Ascending aorta (tissue), 2 donors: ENCODE data around the gene NEU2. TPM values are rescaled to one million over a fixed set of nuclear protein-coding genes. Genes with fewer than 3 reads are reported as not detected.
A peak's percentile ranks its signal among the peaks of the same experiment; 100 is the strongest.

ENCODE experiments used
- DNase-seq, 2 donors: peaks; one replicate each; pipeline ENCODE4 v3.0.0-alpha.2; 2019; ENCODE audit warnings: low spot score in 2 of 2
- H3K27ac ChIP-seq, 2 donors: fragments of 200-600 bp; sonication (generic); one replicate each; pipeline ENCODE4 v1.5.1; 2016 to 2017; ENCODE audit warnings: mild to moderate bottlenecking in 1 of 2
- H3K27me3 ChIP-seq: fragments of 200-600 bp; sonication (generic); one replicate; pipeline ENCODE4 v1.5.1; 2017
- H3K36me3 ChIP-seq, 2 donors: fragments of 200-600 bp; sonication (generic); one replicate each; pipeline ENCODE4 v1.5.1; 2016
- H3K4me1 ChIP-seq, 2 donors: fragments of 200-600 bp; sonication (generic); one replicate each; pipeline ENCODE4 v1.5.1; 2016 to 2017; ENCODE audit warnings: mild to moderate bottlenecking in 1 of 2
- H3K4me3 ChIP-seq, 2 donors: fragments of 200-600 bp; sonication (generic); one replicate each; pipeline ENCODE4 v1.5.1; 2016 to 2017; ENCODE audit warnings: mild to moderate bottlenecking in 1 of 2
- H3K9me3 ChIP-seq, 2 donors: fragments of 200-600 bp; sonication (generic); one replicate each; pipeline ENCODE4 v1.5.1; 2016
- intact Hi-C: fragments of 100-400 bp; cut with DNase I; formaldehyde crosslinking; loops from one replicate; pipeline ENCODE4 v1.15.1; 2023
- total RNA-seq: library from RNA; depleted of rRNA; stranded (reverse); fragments of >200 nt; gene quantifications from one replicate; pipeline ENCODE4 v1.1.0, GENCODE V29; 2016
- TF ChIP-seq, protein P1 (sequence below), 3 experiments: fragments of 200-600 bp in 2 of 3; fragments of 450-650 bp in 1 of 3; sonication (generic) in 2 of 3; IDR thresholded peaks; one replicate each; pipeline ENCODE4 v1.5.1; 2016 to 2019; ENCODE audit warnings: antibody characterized with exemption in 3 of 3, mild to moderate bottlenecking in 1 of 3, moderate library complexity in 1 of 3

Gene NEU2
- total RNA-seq, 1 donor from 2014 or later = not detected

DNA sequence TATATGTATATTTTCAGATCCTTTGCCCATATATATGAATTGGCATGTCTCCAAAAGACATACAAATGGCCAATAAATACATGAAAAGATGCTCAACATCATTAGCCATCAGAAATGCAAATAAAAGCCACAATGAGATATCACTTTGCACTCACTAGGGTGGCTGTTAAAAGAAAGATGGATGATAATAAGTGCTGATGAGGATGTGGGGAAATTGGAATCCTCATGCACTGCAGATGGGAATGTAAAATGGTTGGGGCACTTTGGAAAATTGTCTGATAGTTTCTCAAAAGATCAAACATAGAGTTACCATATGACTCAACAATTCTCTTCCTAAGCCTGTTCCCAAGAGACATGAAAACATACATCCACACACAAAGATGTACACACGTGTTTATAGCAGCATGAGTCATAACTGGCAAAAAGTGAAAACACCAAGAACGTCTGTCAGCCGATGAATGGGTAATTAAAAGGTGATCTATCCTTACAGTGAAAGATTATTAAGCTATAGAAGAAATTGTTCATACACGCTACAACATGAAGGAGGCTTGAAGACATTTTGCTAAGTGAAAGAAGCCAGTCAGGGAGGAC lies 39.1 kb upstream of the NEU2 start:
- H3K9me3 ChIP-seq = no peaks in the 10 kb centered on the region
- H3K4me3 ChIP-seq = no peak overlapping the region
- H3K27me3 ChIP-seq = no peaks in the 10 kb centered on the region
- H3K36me3 ChIP-seq = no peaks in the 10 kb centered on the region
- DNase-seq = no peak
- H3K4me1 ChIP-seq = no peaks in the 10 kb centered on the region
- no peak overlapping the region for H3K27ac ChIP-seq
- TF ChIP-seq, protein P1, sequence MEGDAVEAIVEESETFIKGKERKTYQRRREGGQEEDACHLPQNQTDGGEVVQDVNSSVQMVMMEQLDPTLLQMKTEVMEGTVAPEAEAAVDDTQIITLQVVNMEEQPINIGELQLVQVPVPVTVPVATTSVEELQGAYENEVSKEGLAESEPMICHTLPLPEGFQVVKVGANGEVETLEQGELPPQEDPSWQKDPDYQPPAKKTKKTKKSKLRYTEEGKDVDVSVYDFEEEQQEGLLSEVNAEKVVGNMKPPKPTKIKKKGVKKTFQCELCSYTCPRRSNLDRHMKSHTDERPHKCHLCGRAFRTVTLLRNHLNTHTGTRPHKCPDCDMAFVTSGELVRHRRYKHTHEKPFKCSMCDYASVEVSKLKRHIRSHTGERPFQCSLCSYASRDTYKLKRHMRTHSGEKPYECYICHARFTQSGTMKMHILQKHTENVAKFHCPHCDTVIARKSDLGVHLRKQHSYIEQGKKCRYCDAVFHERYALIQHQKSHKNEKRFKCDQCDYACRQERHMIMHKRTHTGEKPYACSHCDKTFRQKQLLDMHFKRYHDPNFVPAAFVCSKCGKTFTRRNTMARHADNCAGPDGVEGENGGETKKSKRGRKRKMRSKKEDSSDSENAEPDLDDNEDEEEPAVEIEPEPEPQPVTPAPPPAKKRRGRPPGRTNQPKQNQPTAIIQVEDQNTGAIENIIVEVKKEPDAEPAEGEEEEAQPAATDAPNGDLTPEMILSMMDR (IDR thresholded peaks at IDR 0.05) = no peak
- intact Hi-C loops = no loop called here

DNA sequence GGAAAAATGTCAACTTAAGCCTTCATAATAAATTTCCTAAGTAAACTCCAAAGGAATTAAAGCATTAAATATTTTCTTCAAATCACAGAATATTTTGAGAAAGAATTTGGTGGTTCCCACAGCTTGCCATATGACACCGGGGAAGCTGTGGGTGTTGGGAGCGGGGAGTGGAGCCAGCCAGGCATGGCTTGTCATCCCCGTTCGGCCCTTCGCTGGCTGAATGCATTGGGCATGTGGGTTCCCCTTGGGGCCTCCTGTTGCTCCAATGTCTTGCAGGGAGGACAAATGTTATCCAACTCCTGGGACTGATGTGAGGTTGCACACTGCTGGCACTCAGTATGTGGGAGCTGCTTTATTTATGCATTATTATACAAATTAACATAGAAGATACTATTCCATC lies 38.0 kb upstream of the NEU2 start:
- Histone ChIP-seq H3K9me3 (no peaks in the 10 kb centered on the region), H3K27me3 (no peaks in the 10 kb centered on the region), H3K27ac (no peak overlapping the region), H3K36me3 (no peaks in the 10 kb centered on the region), H3K4me3 (no peak overlapping the region), H3K4me1 (no peaks in the 10 kb centered on the region)
- TF ChIP-seq, protein P1 (IDR thresholded peaks at IDR 0.05) = no peak
- peak in 1 of 2 donors; percentile 40 for DNase-seq
- intact Hi-C loops = no loop called here

DNA sequence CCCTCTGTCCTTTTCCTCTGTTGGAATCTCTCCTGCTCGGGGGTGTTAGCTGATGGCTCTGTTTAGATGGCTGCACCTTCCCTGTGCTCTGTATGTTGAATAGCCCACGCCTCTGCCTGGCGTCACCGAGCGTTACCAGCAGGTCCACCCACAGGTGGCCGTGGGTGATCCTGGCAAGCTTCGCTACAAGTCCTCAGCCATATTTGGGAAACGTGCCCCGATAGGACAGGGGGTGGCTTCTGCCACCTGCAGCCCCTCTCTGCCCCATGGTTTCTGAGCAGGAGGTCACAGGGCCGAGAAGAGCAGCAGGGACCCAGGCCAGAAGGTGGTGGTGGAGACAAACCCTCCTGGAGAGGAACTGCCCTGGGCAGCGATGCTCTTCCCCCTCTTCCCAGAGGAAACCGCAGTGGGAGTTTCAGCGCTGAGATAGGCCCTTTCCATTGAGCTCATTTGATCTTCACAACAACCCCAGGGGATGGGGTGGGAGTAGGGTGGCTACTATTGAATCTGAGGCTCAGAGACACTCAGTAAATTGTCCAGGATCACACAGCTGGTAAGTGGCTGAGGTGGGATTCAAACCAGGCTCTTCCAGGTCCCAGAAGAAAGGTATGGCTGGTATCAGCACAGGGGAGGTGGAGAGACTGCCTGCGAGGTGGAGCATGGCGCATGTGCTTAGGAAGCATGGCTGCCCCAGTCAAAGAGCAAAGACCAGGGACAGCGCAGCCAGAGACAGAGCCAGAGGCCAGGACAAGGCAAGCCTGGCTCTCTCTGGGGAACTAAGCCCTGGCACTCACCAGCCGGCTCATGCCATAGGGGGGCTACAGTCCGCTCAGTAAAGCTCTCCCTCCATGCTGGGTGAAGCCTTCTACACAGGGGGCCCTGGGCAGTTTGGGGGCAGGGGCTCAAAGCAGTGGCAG lies 34.5 kb upstream of the NEU2 start:
- intact Hi-C loops = no loop called here
- Histone ChIP-seq H3K27me3 (no peaks in the 10 kb centered on the region), H3K27ac (no peak overlapping the region), H3K9me3 (no peaks in the 10 kb centered on the region), H3K4me1 (no peaks in the 10 kb centered on the region), H3K36me3 (no peaks in the 10 kb centered on the region), H3K4me3 (no peak overlapping the region)
- peak in 1 of 2 donors; percentile 39 for DNase-seq
- TF ChIP-seq, protein P1 (IDR thresholded peaks at IDR 0.05) = no peak

DNA sequence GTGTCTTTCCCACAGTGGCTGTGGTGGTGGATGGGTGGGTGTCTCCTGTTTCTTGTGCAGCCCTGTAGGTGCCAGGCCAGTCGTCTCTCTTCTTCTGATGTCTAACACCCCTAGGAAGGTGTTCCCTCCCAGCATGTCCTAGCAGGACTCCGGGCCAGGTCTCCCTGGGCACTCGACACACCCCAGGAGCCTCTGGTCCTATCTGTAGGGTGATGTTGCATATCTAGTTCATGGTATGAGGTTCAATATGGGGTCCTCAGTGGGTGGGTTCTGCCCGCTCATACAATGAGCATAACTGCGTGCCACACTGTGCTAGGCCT lies 33.8 kb upstream of the NEU2 start:
- Histone ChIP-seq H3K4me1 (no peaks in the 10 kb centered on the region), H3K27me3 (no peaks in the 10 kb centered on the region), H3K4me3 (no peak overlapping the region), H3K36me3 (no peaks in the 10 kb centered on the region), H3K9me3 (no peaks in the 10 kb centered on the region), H3K27ac (no peak overlapping the region)
- no peak for DNase-seq
- intact Hi-C loops = no loop called here
- TF ChIP-seq, protein P1 (IDR thresholded peaks at IDR 0.05) = no peak

DNA sequence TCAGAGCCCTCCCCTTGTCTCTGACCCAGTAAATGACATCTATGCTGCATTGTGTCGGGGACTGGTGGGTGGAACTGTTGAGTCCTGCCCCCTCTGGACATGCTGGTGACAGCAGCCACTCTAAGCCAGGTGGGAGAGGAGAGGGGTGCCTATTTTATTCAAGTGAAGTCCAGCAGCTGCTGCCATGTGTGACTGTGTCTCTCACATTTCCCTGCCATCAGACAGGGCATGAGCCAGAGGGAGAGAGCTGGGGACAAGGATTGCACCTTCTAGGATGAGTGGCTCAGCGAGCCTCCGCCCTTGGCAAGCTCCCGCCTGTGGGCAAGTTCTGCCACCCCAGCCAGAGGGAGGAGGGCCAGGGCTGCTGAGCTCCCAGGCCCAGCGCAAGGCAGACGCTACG lies 33.1 kb upstream of the NEU2 start:
- Histone ChIP-seq H3K4me1 (no peaks in the 10 kb centered on the region), H3K36me3 (no peaks in the 10 kb centered on the region), H3K9me3 (no peaks in the 10 kb centered on the region), H3K27ac (no peak overlapping the region), H3K4me3 (no peak overlapping the region), H3K27me3 (no peaks in the 10 kb centered on the region)
- DNase-seq = peak in 1 of 2 donors; percentile 60
- TF ChIP-seq, protein P1 (IDR thresholded peaks at IDR 0.05) = no peak
- intact Hi-C loops = no loop called here
